Nephron (organoid): Measurements from ENCODE around the gene ARRB1.
"Not testable (repeated sequence)": the region's sequence is repeated elsewhere in the genome, so short reads cannot be mapped to it uniquely, and the experiment has no call there.

Experiments used
- H3K27ac Mint-ChIP-seq, 3 experiments: 2 replicates each; pipeline ENCODE4 v1.8.0; 2020; ENCODE audit warnings: mixed read lengths in 3 of 3, mild to moderate bottlenecking in 2 of 3, moderate library complexity in 1 of 3
- H3K27me3 Mint-ChIP-seq: 2 replicates; pipeline ENCODE4 v1.8.0; 2021; ENCODE audit warnings: low read depth, mild to moderate bottlenecking, moderate library complexity, mixed read lengths
- H3K36me3 Mint-ChIP-seq: 2 replicates; pipeline ENCODE4 v1.8.0; 2020; ENCODE audit warnings: low read depth, mixed read lengths
- H3K4me1 Mint-ChIP-seq: 2 replicates; pipeline ENCODE4 v1.8.0; 2020; ENCODE audit warnings: mixed read lengths
- H3K4me3 Mint-ChIP-seq, 3 experiments: 2 replicates each; pipeline ENCODE4 v1.8.0; 2020; ENCODE audit warnings: mild to moderate bottlenecking in 3 of 3, mixed read lengths in 3 of 3, moderate library complexity in 2 of 3
- H3K9me3 Mint-ChIP-seq: 2 replicates; pipeline ENCODE4 v1.8.0; 2020; ENCODE audit warnings: mixed read lengths
- CTCF ChIP-seq, 3 experiments: fragments of 200-600 bp; sonication (generic); IDR thresholded peaks; one replicate each; pipeline ENCODE4 v1.5.0; 2021; ENCODE audit warnings: antibody characterized with exemption in 3 of 3; ENCODE audit not compliant: unreplicated experiment in 3 of 3

ARRB1 gene

GRCh38 chr11:75277211-75277805 lies 74.2 kb downstream of the ARRB1 start:
- peaks cover 23% of the 10 kb centered on the region for H3K36me3 Mint-ChIP-seq
- H3K27ac Mint-ChIP-seq, result no peak overlapping the region
- H3K9me3 Mint-ChIP-seq, result no peaks in the 10 kb centered on the region
- H3K4me1 Mint-ChIP-seq, result no peaks in the 10 kb centered on the region
- H3K4me3 Mint-ChIP-seq, result no peak overlapping the region
- H3K27me3 Mint-ChIP-seq, result no peaks in the 10 kb centered on the region
- no peak for TF ChIP-seq CTCF (IDR thresholded peaks at IDR 0.05; ENCODE audit: unreplicated experiment in 3 of 3)

- no peaks in the 10 kb centered on the region for H3K27me3 Mint-ChIP-seq
- H3K9me3 Mint-ChIP-seq, result no peaks in the 10 kb centered on the region
- H3K4me1 Mint-ChIP-seq, result no peaks in the 10 kb centered on the region
- H3K4me3 Mint-ChIP-seq, result no peak overlapping the region
- peaks cover 23% of the 10 kb centered on the region for H3K36me3 Mint-ChIP-seq
- H3K27ac Mint-ChIP-seq, result no peak overlapping the region
- TF ChIP-seq CTCF (IDR thresholded peaks at IDR 0.05; ENCODE audit: unreplicated experiment in 3 of 3), result no peak
These were observed 74.8 kb downstream of the ARRB1 start for GRCh38 chr11:75276686-75277085.

GRCh38 chr11:75276186-75276585 lies 75.3 kb downstream of the ARRB1 start:
- TF ChIP-seq CTCF (IDR thresholded peaks at IDR 0.05; ENCODE audit: unreplicated experiment in 3 of 3), result no peak
- Mint-ChIP-seq H3K27me3 (no peaks in the 10 kb centered on the region), H3K4me3 (no peak overlapping the region), H3K9me3 (no peaks in the 10 kb centered on the region), H3K36me3 (peaks cover 23% of the 10 kb centered on the region), H3K4me1 (no peaks in the 10 kb centered on the region), H3K27ac (no peak overlapping the region)

GRCh38 chr11:75275581-75275980 lies 75.9 kb downstream of the ARRB1 start:
- Mint-ChIP-seq H3K27ac (no peak overlapping the region), H3K36me3 (peaks cover 23% of the 10 kb centered on the region)
- no peak for TF ChIP-seq CTCF (IDR thresholded peaks at IDR 0.05; ENCODE audit: unreplicated experiment in 3 of 3)

GRCh38 chr11:75274716-75275115 lies 76.7 kb downstream of the ARRB1 start:
- not testable (repeated sequence) for H3K4me1 Mint-ChIP-seq, H3K27ac Mint-ChIP-seq, H3K9me3 Mint-ChIP-seq, H3K4me3 Mint-ChIP-seq, H3K27me3 Mint-ChIP-seq
- H3K36me3 Mint-ChIP-seq, result peaks cover 20% of the 10 kb centered on the region

More at GRCh38 chr11:75275581-75275980, 75.9 kb downstream of the ARRB1 start:
- H3K4me3 Mint-ChIP-seq, result no peak overlapping the region
- H3K4me1 Mint-ChIP-seq, result no peaks in the 10 kb centered on the region
- H3K27me3 Mint-ChIP-seq, result no peaks in the 10 kb centered on the region
- H3K9me3 Mint-ChIP-seq, result no peaks in the 10 kb centered on the region

- H3K4me3 Mint-ChIP-seq, result no peak overlapping the region
- TF ChIP-seq CTCF (IDR thresholded peaks at IDR 0.05; ENCODE audit: unreplicated experiment in 3 of 3), result no peak
- no peaks in the 10 kb centered on the region for H3K27me3 Mint-ChIP-seq
- H3K4me1 Mint-ChIP-seq, result no peaks in the 10 kb centered on the region
- H3K9me3 Mint-ChIP-seq, result no peaks in the 10 kb centered on the region
- H3K27ac Mint-ChIP-seq, result no peak overlapping the region
- peaks cover 16% of the 10 kb centered on the region for H3K36me3 Mint-ChIP-seq
These were observed 77.8 kb downstream of the ARRB1 start for GRCh38 chr11:75273411-75274391.
